CD14-positive monocyte (primary cell): ENCODE measurements around the gene KRT13. TPM values are rescaled to one million over a fixed set of nuclear protein-coding genes. Genes with fewer than 3 reads are reported as not detected.

Experiments used
- DNase-seq, 3 donors: peaks; one replicate each; pipeline ENCODE4 v3.0.0-alpha.2; 2011 to 2022
- H2AFZ ChIP-seq: 2 replicates; pipeline ENCODE4 v1.6.0; 2012; ENCODE audit warnings: mild to moderate bottlenecking, low read depth, low read length, inconsistent platforms; ENCODE audit not compliant: insufficient read depth, poor library complexity, severe bottlenecking
- H3K27ac ChIP-seq, 2 donors: 1 replicate in 1 of 2; 2 replicates in 1 of 2; pipeline ENCODE4 v1.5.1; 2012 to 2013; ENCODE audit warnings: low read length in 2 of 2, control low read depth in 1 of 2, inconsistent platforms in 1 of 2, low read depth in 1 of 2, mild to moderate bottlenecking in 1 of 2
- H3K27me3 ChIP-seq, 2 donors: one replicate each; pipeline versions ENCODE4 v1.6.0 to v1.6.1; 2011 to 2013; ENCODE audit warnings: low read length in 2 of 2; ENCODE audit not compliant: control insufficient read depth in 2 of 2, insufficient read depth in 2 of 2
- H3K36me3 ChIP-seq, 2 donors: replicated peaks in 1 of 2; 1 replicate in 1 of 2; 2 replicates in 1 of 2; pipeline versions ENCODE4 v1.5.1 to v1.6.1; 2012 to 2013; ENCODE audit warnings: low read length in 2 of 2, control low read depth in 1 of 2, inconsistent platforms in 1 of 2, mild to moderate bottlenecking in 1 of 2; ENCODE audit not compliant: insufficient read depth in 2 of 2, control insufficient read depth in 1 of 2
- H3K4me1 ChIP-seq, 2 donors: 1 replicate in 1 of 2; 2 replicates in 1 of 2; pipeline versions ENCODE4 v1.5.1 to v1.6.1; 2012 to 2013; ENCODE audit warnings: low read length in 2 of 2, control low read depth in 1 of 2, inconsistent platforms in 1 of 2, mild to moderate bottlenecking in 1 of 2, moderate library complexity in 1 of 2; ENCODE audit not compliant: insufficient read depth in 2 of 2, control insufficient read depth in 1 of 2
- H3K4me2 ChIP-seq: replicated peaks from 2 replicates; pipeline ENCODE3; 2012; ENCODE audit warnings: low read length, moderate library complexity, mild to moderate bottlenecking; ENCODE audit not compliant: poor library complexity, severe bottlenecking; ENCODE audit errors: extremely low read depth
- H3K4me3 ChIP-seq, 3 experiments: fragments of 200-600 bp in 1 of 3; sonication (generic) in 1 of 3; replicated peaks in 1 of 3; 1 replicate in 2 of 3; 2 replicates in 1 of 3; pipeline ENCODE4 v1.5.1; 2011 to 2013; ENCODE audit warnings: low read length in 3 of 3, mild to moderate bottlenecking in 3 of 3, control low read depth in 2 of 3, low read depth in 2 of 3, inconsistent platforms in 1 of 3, moderate library complexity in 1 of 3
- H3K79me2 ChIP-seq: 2 replicates; pipeline ENCODE4 v1.6.0; 2012; ENCODE audit warnings: mild to moderate bottlenecking, control low read depth, inconsistent platforms, low read length, moderate library complexity; ENCODE audit not compliant: insufficient read depth
- H3K9ac ChIP-seq: 2 replicates; pipeline ENCODE4 v1.6.0; 2017; ENCODE audit warnings: low read length, mild to moderate bottlenecking; ENCODE audit not compliant: insufficient read depth, poor library complexity, severe bottlenecking
- H3K9me3 ChIP-seq, 2 donors: replicated peaks in 1 of 2; 1 replicate in 1 of 2; 2 replicates in 1 of 2; pipeline versions ENCODE4 v1.5.1 to v1.6.1; 2012 to 2013; ENCODE audit warnings: low read length in 2 of 2, control low read depth in 1 of 2; ENCODE audit not compliant: control insufficient read depth in 1 of 2, insufficient read depth in 1 of 2
- H4K20me1 ChIP-seq: 2 replicates; pipeline ENCODE4 v1.6.0; 2012; ENCODE audit warnings: mild to moderate bottlenecking, low read length, control low read depth, moderate library complexity; ENCODE audit not compliant: insufficient read depth
- H3K27ac Mint-ChIP-seq, 7 donors: one replicate each; pipeline ENCODE4 v1.8.0; 2020; ENCODE audit warnings: mild to moderate bottlenecking in 7 of 7, mixed read lengths in 7 of 7, moderate library complexity in 6 of 7, inconsistent platforms in 2 of 7
- H3K27me3 Mint-ChIP-seq, 3 donors: one replicate each; pipeline ENCODE4 v1.8.0; 2021 to 2022; ENCODE audit warnings: low read depth in 3 of 3, mild to moderate bottlenecking in 3 of 3, mixed read lengths in 3 of 3, moderate library complexity in 3 of 3, inconsistent platforms in 1 of 3
- H3K36me3 Mint-ChIP-seq, 2 donors: one replicate each; pipeline ENCODE4 v1.8.0; 2020; ENCODE audit warnings: mixed read lengths in 2 of 2, inconsistent platforms in 1 of 2, mild to moderate bottlenecking in 1 of 2
- H3K4me1 Mint-ChIP-seq: one replicate; pipeline ENCODE4 v1.8.0; 2020; ENCODE audit warnings: mild to moderate bottlenecking, mixed read lengths
- H3K4me3 Mint-ChIP-seq, 2 donors: one replicate each; pipeline ENCODE4 v1.8.0; 2020; ENCODE audit warnings: mild to moderate bottlenecking in 2 of 2, mixed read lengths in 2 of 2, moderate library complexity in 1 of 2
- H3K9me3 Mint-ChIP-seq, 7 donors: one replicate each; pipeline ENCODE4 v1.8.0; 2020 to 2022; ENCODE audit warnings: mixed read lengths in 7 of 7, mild to moderate bottlenecking in 6 of 7, moderate library complexity in 6 of 7, inconsistent platforms in 2 of 7
- WGBS: methylation state at CpG from one replicate; pipeline ENCODE4 v1.1.5; 2013; ENCODE audit warnings: missing lambda C conversion rate; ENCODE audit not compliant: insufficient coverage; 5-methylcytosine and 5-hydroxymethylcytosine counted together
- intact Hi-C, 2 donors: fragments of 100-400 bp; cut with micrococcal nuclease; formaldehyde crosslinking; loops; one replicate each; pipeline versions ENCODE4 v1.15.0 to v1.15.1; 2023
- polyA plus RNA-seq, 3 donors: library from polyadenylated mRNA; depleted of rRNA in 1 of 3; unstranded in 2 of 3; stranded (reverse) in 1 of 3; fragments of 300-500 nt in 2 of 3; fragments of >200 nt in 1 of 3; fragmentation: Illumina TruSeq in 2 of 3; gene quantifications; 1 replicate in 2 of 3; 2 replicates in 1 of 3; pipeline ENCODE4 v1.2.3, GENCODE V29; 2012 to 2021
- TF ChIP-seq, protein P1 (sequence below): fragments of 200-600 bp; IDR thresholded peaks from one replicate; pipeline ENCODE4 v1.8.0; 2022; ENCODE audit warnings: antibody characterized with exemption, mild to moderate bottlenecking

Gene KRT13
- polyA plus RNA-seq, 3 donors, result not detected

DNA sequence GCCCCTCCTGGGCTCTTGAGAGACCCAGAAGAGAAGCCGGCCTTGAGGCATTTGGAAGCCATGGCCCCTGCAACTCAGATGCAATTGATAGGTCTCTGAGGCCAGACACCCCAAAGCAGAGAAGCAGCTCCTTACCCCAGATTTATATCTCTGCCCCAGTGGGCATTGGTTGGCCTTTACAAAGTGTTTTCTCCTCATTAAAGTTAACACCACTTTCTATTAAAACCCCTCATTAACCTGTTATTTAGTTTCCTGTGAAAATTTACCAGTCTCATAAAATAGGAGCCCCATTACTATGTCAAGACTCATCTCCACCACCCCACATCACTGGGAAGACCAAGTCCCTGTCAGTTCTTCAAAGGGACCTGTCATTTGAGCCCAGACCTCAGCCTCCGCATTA is 24.4 kb downstream of the KRT13 start, which contains the start of gene KRT35:
Gene KRT35, minus strand, starts transcription at position 116 of the 400 bp plus-strand sequence. Its CDS starts 54 bp downstream, at position 62.
- H3K27me3 Mint-ChIP-seq, result peaks cover 5 to 6% (median 6%) of the 10 kb centered on the region in 3 donors
- Histone ChIP-seq H3K79me2 (no peaks in the 10 kb centered on the region), H2AFZ (no peak within 1 kb of the TSS), H3K9ac (no peak within 1 kb of the TSS), H4K20me1 (no peaks in the 10 kb centered on the region), H3K27ac (no peak within 1 kb of the TSS), H3K4me3 (no peak within 1 kb of the TSS), H3K27me3 (no peaks in the 10 kb centered on the region), H3K36me3 (no peaks in the 10 kb centered on the region), H3K4me2 (no peak within 1 kb of the TSS), H3K4me1 (peaks cover 9 to 10% of the 10 kb centered on the region in 2 donors), H3K9me3 (no peaks in the 10 kb centered on the region)
- no peak for DNase-seq
- no peaks in the 10 kb centered on the region for H3K9me3 Mint-ChIP-seq
- intact Hi-C loops, result no loop called here
- TF ChIP-seq, protein P1, sequence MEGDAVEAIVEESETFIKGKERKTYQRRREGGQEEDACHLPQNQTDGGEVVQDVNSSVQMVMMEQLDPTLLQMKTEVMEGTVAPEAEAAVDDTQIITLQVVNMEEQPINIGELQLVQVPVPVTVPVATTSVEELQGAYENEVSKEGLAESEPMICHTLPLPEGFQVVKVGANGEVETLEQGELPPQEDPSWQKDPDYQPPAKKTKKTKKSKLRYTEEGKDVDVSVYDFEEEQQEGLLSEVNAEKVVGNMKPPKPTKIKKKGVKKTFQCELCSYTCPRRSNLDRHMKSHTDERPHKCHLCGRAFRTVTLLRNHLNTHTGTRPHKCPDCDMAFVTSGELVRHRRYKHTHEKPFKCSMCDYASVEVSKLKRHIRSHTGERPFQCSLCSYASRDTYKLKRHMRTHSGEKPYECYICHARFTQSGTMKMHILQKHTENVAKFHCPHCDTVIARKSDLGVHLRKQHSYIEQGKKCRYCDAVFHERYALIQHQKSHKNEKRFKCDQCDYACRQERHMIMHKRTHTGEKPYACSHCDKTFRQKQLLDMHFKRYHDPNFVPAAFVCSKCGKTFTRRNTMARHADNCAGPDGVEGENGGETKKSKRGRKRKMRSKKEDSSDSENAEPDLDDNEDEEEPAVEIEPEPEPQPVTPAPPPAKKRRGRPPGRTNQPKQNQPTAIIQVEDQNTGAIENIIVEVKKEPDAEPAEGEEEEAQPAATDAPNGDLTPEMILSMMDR, result no peak
- 100% methylated on average over 1 of the region's 2 CpGs for WGBS
- H3K27ac Mint-ChIP-seq, result peak within 1 kb of the TSS in 3 of 7 donors; percentile 23 to 89 (median 32)
- H3K4me1 Mint-ChIP-seq, result peaks cover 10% of the 10 kb centered on the region
- H3K36me3 Mint-ChIP-seq, result no peaks in the 10 kb centered on the region
- H3K4me3 Mint-ChIP-seq, result no peak within 1 kb of the TSS

DNA sequence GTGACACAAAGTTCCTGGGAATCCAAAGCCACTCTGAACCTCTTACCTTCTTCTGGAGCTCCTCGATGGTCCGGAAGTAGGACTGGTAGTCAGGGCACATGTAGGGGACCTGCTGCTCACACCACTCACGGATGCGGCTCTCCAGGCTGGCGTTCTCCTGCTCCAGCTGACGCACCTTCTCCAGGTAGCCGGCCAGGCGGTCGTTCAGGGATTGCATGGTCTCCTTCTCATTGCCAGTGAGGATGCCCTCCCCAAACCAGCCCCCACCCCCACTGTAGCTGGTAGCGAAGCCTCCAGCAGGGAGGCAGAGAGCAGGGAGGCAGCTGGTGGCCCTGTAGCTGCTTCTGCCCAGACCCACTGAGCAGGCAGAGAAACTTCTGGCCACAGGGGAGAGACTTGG is 24.8 kb downstream of the KRT13 start:
- Mint-ChIP-seq H3K27me3 (peaks cover 5 to 8% (median 6%) of the 10 kb centered on the region in 3 donors), H3K27ac (peak overlapping the region in 1 of 7 donors; percentile 89), H3K9me3 (no peaks in the 10 kb centered on the region), H3K36me3 (no peaks in the 10 kb centered on the region), H3K4me1 (peaks cover 10% of the 10 kb centered on the region), H3K4me3 (no peak overlapping the region)
- Histone ChIP-seq H3K4me2 (no peak overlapping the region), H3K27ac (no peak overlapping the region), H3K4me3 (no peak overlapping the region), H3K36me3 (no peaks in the 10 kb centered on the region), H3K9me3 (no peaks in the 10 kb centered on the region), H4K20me1 (no peaks in the 10 kb centered on the region), H3K9ac (no peak overlapping the region), H3K27me3 (no peaks in the 10 kb centered on the region), H3K4me1 (peaks cover 9 to 10% of the 10 kb centered on the region in 2 donors), H2AFZ (no peak overlapping the region), H3K79me2 (no peaks in the 10 kb centered on the region)
- TF ChIP-seq, protein P1, result no peak
- 93% methylated on average over 6 of the region's 10 CpGs for WGBS
- intact Hi-C loops, result no loop called here
- no peak for DNase-seq
